GM19043 (cell line): ENCODE measurements around the gene TRPC3.
A peak's percentile ranks its signal among the peaks of the same experiment; 100 is the strongest.
"Not testable (repeated sequence)": the region's sequence is repeated elsewhere in the genome, so short reads cannot be mapped to it uniquely, and the experiment has no call there.

ENCODE experiments used
- ATAC-seq: cut with Tn5 transposase; IDR thresholded peaks from one replicate; pipeline ENCODE4 v1.9.1; 2021; ENCODE audit warnings: low read depth; ENCODE audit not compliant: unreplicated experiment

Gene TRPC3

DNA sequence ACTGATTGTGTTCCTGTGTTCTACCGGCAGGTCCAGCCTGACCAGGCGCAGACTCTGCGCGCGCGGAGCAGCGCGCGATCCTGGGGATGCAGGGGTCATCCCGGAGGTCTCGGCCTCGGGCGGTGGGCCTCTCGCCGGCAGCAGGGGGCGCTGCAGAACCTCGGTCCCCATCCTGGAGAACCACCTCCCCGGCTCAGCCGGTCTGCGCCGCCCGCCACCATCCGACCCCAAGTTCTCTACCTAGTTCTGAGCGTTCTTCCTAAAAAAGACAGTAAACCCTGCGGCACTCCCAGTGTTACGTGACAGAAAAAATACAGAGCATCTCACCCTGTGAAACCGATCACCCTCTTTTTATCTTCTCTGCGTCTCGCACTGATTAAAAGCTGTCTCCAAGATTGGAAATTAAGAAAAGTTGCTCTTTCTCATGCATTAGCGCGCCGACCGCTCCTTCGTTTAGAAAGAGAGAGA lies 1.6 kb downstream of the TRPC3 start:
- peak; percentile 88 for ATAC-seq

- no peak for ATAC-seq
These were observed 5.2 kb downstream of the TRPC3 start for GRCh38 chr4:121946644-121947043.

GRCh38 chr4:121943941-121944340 lies 7.9 kb downstream of the TRPC3 start:
- ATAC-seq, result peak; percentile 79

- ATAC-seq, result no peak
These were observed 12.2 kb downstream of the TRPC3 start for GRCh38 chr4:121939690-121940089.

- no peak for ATAC-seq
These were observed 13.4 kb downstream of the TRPC3 start for GRCh38 chr4:121938282-121939092.

DNA sequence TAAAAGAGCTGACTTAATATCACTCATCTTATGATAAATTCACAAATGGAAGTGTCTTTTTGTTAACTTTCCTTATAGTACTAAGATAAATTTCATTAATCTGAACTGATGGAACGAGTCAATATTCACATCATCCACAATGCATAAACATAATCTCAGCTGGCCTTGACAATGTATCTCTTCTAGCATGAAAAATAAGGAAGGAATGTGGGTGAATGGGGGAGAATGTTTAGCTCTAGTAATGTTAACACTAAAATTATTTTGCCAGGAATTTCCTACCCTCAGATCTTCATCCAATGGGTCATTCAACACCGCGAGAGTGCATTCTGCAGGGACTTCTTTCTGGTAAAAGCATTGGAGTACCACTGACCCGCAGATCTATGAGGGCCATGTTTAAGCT lies 15.8 kb downstream of the TRPC3 start:
- ATAC-seq, result no peak

- no peak for ATAC-seq
These were observed 17.2 kb downstream of the TRPC3 start for GRCh38 chr4:121934635-121935034.

DNA sequence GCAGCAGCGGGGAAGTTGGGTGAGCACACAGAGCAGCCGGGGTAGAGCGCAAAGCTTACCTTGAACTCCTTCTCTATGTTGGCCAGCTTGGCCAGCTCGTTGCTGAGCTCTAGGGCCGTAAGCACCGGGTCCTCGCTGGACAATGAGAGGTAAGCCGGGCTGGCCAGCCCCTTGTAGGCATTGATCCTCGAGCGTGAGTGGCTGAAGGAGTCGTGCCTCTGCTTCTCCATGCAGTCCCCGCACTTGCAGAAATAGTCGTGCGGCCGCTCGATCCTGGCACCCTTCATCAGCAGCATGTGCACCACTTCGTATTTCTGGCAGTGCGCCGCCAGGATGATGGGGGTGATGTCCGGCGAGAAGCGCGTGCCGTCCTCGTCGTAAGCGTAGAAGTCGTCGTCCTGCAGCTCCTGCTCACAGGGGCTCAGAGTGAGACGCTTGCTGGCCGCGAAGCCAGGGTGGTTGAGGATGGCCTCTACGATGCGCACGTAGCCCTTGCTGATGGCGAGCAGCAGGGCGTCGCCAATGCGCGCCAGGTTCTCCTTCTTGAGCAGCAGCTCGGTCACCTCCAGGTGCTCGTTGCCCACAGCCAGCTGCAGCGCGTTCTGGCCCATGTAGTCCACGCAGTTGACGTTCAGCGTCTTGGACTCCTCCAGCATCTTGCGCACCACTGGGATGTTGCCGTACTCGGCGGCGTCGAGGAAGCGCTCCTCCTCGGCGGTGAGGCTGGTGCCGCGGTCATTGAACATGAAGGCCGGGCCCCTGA lies 19.5 kb downstream of the TRPC3 start:
- ATAC-seq, result no peak

GRCh38 chr4:121930304-121930703 lies 21.6 kb downstream of the TRPC3 start:
- no peak for ATAC-seq

DNA sequence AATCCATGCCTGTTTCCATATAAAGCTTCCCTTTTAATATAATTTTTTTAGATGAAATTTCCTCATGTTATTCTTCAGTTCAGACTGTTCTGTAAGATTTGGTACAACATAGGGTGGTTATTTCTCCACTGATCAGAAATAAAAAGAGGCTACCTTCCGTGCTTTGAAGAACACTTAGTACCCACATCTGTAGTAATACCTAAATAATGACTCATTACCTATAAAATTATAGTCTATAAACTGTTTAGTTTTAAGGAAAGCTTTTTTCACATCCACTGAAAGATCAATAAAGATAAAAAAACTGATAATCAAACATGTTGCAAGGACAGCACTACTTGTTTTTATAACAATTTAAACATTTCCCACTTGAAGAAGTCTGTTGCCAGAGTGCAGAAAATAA lies 23.9 kb downstream of the TRPC3 start:
- ATAC-seq, result no peak

DNA sequence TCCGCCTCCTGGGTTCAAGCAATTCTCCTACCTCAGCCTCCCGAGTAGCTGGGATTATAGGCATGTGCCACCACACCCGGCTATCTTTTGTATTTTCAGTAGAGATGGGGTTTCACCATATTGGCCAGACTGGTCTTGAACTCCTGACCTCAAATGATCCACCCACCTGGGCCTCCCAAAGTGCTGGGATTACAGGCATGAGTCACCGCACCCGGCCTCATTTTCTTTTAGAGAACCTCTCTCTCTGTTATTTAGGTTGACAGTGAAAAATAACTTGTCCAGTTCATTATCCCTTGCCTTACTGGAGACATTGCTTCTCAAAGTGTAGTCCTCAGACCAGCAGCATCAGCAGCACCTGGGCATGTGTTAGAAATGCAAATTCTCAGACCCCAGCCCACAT lies 25.4 kb downstream of the TRPC3 start:
- not testable (repeated sequence) for ATAC-seq

- ATAC-seq, result no peak
These were observed 28.6 kb downstream of the TRPC3 start for GRCh38 chr4:121923306-121923705.

DNA sequence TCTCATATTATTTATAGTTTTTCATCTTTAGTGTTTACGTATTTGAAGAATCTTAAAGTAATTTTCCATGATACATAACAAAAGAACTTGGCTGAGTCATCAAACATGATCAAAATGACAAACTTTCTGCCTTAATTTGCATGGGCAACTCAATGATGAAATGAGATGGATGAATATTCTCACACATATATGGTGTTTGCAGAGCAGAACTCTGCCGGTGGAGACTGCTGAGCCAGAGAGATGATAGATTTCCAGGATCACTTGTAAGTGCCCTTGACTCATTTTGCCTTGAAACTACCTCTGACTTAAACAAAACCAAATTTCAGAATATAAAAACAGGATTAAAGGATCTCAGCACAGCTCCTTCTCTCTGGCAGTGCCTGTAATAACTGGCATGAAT lies 38.2 kb downstream of the TRPC3 start:
- no peak for ATAC-seq

GRCh38 chr4:121908346-121908745 lies 43.5 kb downstream of the TRPC3 start:
- ATAC-seq, result no peak

DNA sequence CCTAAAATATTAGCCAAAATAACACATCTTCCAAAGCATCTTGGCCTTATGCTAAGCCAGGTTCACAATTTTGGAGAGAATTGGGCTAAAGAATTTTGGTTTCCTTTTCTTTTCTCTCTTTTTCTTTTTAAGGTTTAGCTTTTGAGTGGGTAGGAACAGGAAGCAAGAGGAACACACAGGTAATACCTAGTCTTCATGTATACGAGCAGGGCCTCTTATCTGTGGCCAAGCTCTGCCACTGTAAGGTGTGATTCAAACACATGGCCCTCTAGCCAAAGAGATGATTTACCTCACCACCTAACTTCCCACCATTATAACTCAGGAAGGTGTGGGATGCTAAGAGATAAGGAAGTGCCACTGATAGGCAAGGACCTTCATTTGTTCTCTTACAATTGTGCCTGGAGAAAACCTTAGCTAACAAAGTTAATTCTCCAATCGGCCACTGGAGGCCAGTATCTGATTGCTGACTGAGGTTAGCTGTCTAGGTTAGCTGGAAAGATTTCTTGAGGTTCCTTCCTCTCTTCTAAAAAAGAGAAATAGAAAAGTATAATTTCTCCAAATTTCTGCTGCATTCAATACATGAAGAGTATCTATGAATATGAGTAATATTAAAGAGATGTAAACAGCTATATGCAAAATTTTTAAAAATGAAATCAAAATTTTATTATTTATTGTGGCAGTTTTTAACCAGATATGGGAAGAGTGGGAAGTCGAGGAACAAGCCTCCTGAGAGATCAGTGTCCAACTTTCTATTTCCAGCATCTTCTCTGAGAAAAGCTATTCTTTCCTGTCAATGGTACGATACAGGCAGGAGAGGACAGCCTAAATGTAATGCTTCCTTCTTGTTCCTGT lies 51.5 kb downstream of the TRPC3 start:
- ATAC-seq, result peak; percentile 88

- no peak for ATAC-seq
These were observed 53.7 kb downstream of the TRPC3 start for GRCh38 chr4:121898150-121898549.

DNA sequence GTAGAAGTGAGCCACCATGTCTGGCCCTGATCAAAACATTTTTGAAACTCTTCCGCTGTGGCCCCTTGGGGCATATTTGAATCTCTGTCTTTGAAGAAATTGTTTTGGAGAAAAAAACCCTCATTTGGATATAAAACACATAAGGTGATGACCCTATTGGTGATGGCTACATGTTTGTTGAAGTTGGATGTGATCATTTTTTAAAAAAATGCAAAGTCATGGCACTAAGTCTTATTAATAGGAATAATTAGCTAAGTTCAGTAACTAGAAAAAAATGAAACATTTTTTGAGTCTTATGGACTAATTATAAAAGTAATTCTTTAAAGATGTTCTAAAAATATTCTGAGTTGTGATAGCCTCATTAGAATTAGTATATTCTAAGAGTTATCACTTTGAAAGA lies 63.7 kb downstream of the TRPC3 start:
- ATAC-seq, result no peak

DNA sequence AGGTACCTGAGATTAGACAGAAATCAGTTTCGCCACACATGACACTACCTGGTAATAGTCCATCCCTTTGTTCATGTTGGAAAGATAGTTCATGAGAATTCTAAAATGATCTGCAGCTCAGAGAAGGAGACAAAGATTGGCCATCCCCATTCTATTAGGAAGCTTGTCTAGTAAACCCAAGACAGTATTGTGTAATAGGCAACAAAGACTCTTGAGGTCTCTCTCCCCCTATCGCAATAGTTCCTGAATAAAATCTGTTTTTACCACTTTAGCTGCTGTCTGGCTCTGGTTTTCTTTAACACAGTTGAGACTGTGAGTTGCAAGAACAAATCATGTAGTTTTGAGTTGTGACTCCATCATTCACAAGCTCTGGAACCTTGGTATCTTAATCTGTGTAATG lies 66.7 kb downstream of the TRPC3 start:
- ATAC-seq, result no peak

- no peak for ATAC-seq
These were observed 70.7 kb downstream of the TRPC3 start for GRCh38 chr4:121881158-121881557.

- ATAC-seq, result no peak
These were observed 72.7 kb downstream of the TRPC3 start for GRCh38 chr4:121879135-121879534.
